Measurements from ENCODE around the gene SAMMSON.

Gene SAMMSON

GRCh38 chr3:70028361-70028760, 28.8 kb downstream of the SAMMSON start:
- ChIA-PET POLR2A (ENCODE audit: low non-redundant PET) (no interaction called here), CTCF (no interaction called here)
- DNase-seq (ENCODE audit: low spot score), result no peak
- H3K27ac ChIP-seq, result no peak overlapping the region
- no peak for TF ChIP-seq CTCF (conservative IDR thresholded peaks at IDR 0.05; ENCODE audit: low read depth)

- no peak for DNase-seq (ENCODE audit: low spot score)
- CTCF ChIA-PET, result no interaction called here
These were observed 39.2 kb downstream of the SAMMSON start for GRCh38 chr3:70038693-70039092.

GRCh38 chr3:70040386-70040785, 40.9 kb downstream of the SAMMSON start:
- TF ChIP-seq CTCF (conservative IDR thresholded peaks at IDR 0.05; ENCODE audit: low read depth), result no peak
- H3K27ac ChIP-seq, result no peak overlapping the region
- CTCF ChIA-PET, result no interaction called here
- DNase-seq (ENCODE audit: low spot score), result no peak
- POLR2A ChIA-PET (ENCODE audit: low non-redundant PET), result no interaction called here

More at GRCh38 chr3:70038693-70039092, 39.2 kb downstream of the SAMMSON start:
- no peak for TF ChIP-seq CTCF (conservative IDR thresholded peaks at IDR 0.05; ENCODE audit: low read depth)
- H3K27ac ChIP-seq, result no peak overlapping the region
- POLR2A ChIA-PET (ENCODE audit: low non-redundant PET), result no interaction called here

- DNase-seq (ENCODE audit: low spot score), result no peak
- CTCF ChIA-PET, result no interaction called here
- H3K27ac ChIP-seq, result no peak overlapping the region
- TF ChIP-seq CTCF (conservative IDR thresholded peaks at IDR 0.05; ENCODE audit: low read depth), result no peak
- POLR2A ChIA-PET (ENCODE audit: low non-redundant PET), result no interaction called here
These were observed 43.1 kb downstream of the SAMMSON start for GRCh38 chr3:70042641-70043040.

GRCh38 chr3:70049761-70050160, 50.2 kb downstream of the SAMMSON start:
- ChIA-PET POLR2A (ENCODE audit: low non-redundant PET) (no interaction called here), CTCF (no interaction called here)
- H3K27ac ChIP-seq, result no peak overlapping the region
- no peak for TF ChIP-seq CTCF (conservative IDR thresholded peaks at IDR 0.05; ENCODE audit: low read depth)
- DNase-seq (ENCODE audit: low spot score), result no peak

GRCh38 chr3:70053293-70053692, 53.8 kb downstream of the SAMMSON start:
- ChIA-PET CTCF (no interaction called here), POLR2A (ENCODE audit: low non-redundant PET) (no interaction called here)
- H3K27ac ChIP-seq, result no peak overlapping the region
- no peak for TF ChIP-seq CTCF (conservative IDR thresholded peaks at IDR 0.05; ENCODE audit: low read depth)
- DNase-seq (ENCODE audit: low spot score), result no peak

GRCh38 chr3:70056081-70056480, 56.5 kb downstream of the SAMMSON start:
- ChIA-PET CTCF (no interaction called here), POLR2A (ENCODE audit: low non-redundant PET) (no interaction called here)
- no peak overlapping the region for H3K27ac ChIP-seq
- DNase-seq (ENCODE audit: low spot score), result no peak
- no peak for TF ChIP-seq CTCF (conservative IDR thresholded peaks at IDR 0.05; ENCODE audit: low read depth)
